HG03354 (cell line): ENCODE results near the gene TFEB.
A peak's percentile ranks its signal among the peaks of the same experiment; 100 is the strongest.

Experiments
- ATAC-seq: cut with Tn5 transposase; IDR thresholded peaks from one replicate; pipeline ENCODE4 v1.9.1; 2021; ENCODE audit warnings: mild to moderate bottlenecking; ENCODE audit not compliant: unreplicated experiment, poor library complexity, severe bottlenecking

Gene TFEB

GRCh38 chr6:41696788-41697187, 38.6 kb downstream of the TFEB start:
- ATAC-seq = no peak

- ATAC-seq = no peak
Observed at GRCh38 chr6:41695825-41696224, 39.6 kb downstream of the TFEB start.

GRCh38 chr6:41694815-41695526, 40.4 kb downstream of the TFEB start:
- ATAC-seq = no peak

GRCh38 chr6:41693281-41694240, 41.8 kb downstream of the TFEB start:
- ATAC-seq = no peak

GRCh38 chr6:41692730-41693129, 42.7 kb downstream of the TFEB start:
- ATAC-seq = no peak

- no peak for ATAC-seq
Observed at GRCh38 chr6:41692080-41692675, 43.2 kb downstream of the TFEB start.

GRCh38 chr6:41691426-41692079, 43.9 kb downstream of the TFEB start:
- ATAC-seq = no peak

- no peak for ATAC-seq
Observed at GRCh38 chr6:41690541-41691330, 44.7 kb downstream of the TFEB start.

GRCh38 chr6:41689171-41690008, 46.0 kb downstream of the TFEB start:
- ATAC-seq = no peak

- ATAC-seq = no peak
Observed at GRCh38 chr6:41688256-41688965, 47.0 kb downstream of the TFEB start.

GRCh38 chr6:41687501-41688175, 47.8 kb downstream of the TFEB start:
- no peak for ATAC-seq

GRCh38 chr6:41685641-41686380, 49.6 kb downstream of the TFEB start:
- no peak for ATAC-seq

GRCh38 chr6:41684311-41685180, 50.9 kb downstream of the TFEB start:
- ATAC-seq = no peak

GRCh38 chr6:41683523-41684310, 51.7 kb downstream of the TFEB start:
- peak; percentile 76 for ATAC-seq

GRCh38 chr6:41683273-41683522, 52.2 kb downstream of the TFEB start:
- ATAC-seq = peak; percentile 22
